HepG2 (cell line): ENCODE data around the gene POLRMT. TPM values are rescaled to one million over a fixed set of nuclear protein-coding genes. Genes with fewer than 3 reads are reported as not detected.
A peak's percentile ranks its signal among the peaks of the same experiment; 100 is the strongest.

Experiments
- MED1 ChIP-seq: sonication (generic); formaldehyde crosslinking; IDR thresholded peaks from 2 replicates; pipeline ENCODE4 v1.4.0; 2020; ENCODE audit warnings: missing genetic modification reagents
- MLLT10 ChIP-seq: sonication (generic); formaldehyde crosslinking; IDR thresholded peaks from 2 replicates; pipeline ENCODE4 v1.4.0; 2020; ENCODE audit warnings: missing genetic modification reagents
- NR2F2 ChIP-seq: IDR thresholded peaks from 2 replicates; pipeline ENCODE4 v1.6.1; 2012; ENCODE audit warnings: low read depth, inconsistent platforms, borderline replicate concordance
- PRMT3 ChIP-seq: sonication (generic); formaldehyde crosslinking; IDR thresholded peaks from 2 replicates; pipeline ENCODE4 v1.8.1; 2022; ENCODE audit warnings: low read depth, mild to moderate bottlenecking, moderate library complexity, missing genetic modification reagents, borderline replicate concordance
- PTBP1 ChIP-seq: fragments of 200-400 bp; formaldehyde crosslinking; IDR thresholded peaks from 2 replicates; pipeline ENCODE4 v1.6.1; 2018; ENCODE audit warnings: low read length, low read depth; ENCODE audit not compliant: poor library complexity, severe bottlenecking
- SSRP1 ChIP-seq: IDR thresholded peaks from 2 replicates; pipeline ENCODE4 v1.6.1; 2016; ENCODE audit warnings: control low read depth
- THRA ChIP-seq: sonication (generic); formaldehyde crosslinking; IDR thresholded peaks from 2 replicates; pipeline ENCODE4 v1.4.0; 2020; ENCODE audit warnings: missing genetic modification reagents, borderline replicate concordance
- UBTF ChIP-seq: sonication (generic); formaldehyde crosslinking; IDR thresholded peaks from 2 replicates; pipeline ENCODE4 v1.4.0; 2020; ENCODE audit warnings: mild to moderate bottlenecking, missing genetic modification reagents
- ZBTB3 ChIP-seq: sonication (generic); formaldehyde crosslinking; IDR thresholded peaks from 2 replicates; pipeline ENCODE4 v1.4.0; 2020; ENCODE audit warnings: low read depth, mild to moderate bottlenecking, moderate library complexity, missing genetic modification reagents, borderline replicate concordance
- ZGPAT ChIP-seq: IDR thresholded peaks from 2 replicates; pipeline ENCODE4 v1.6.1; 2016; ENCODE audit warnings: mild to moderate bottlenecking
- polyA plus RNA-seq, 8 experiments: library from polyadenylated mRNA; depleted of rRNA in 3 of 8; stranded (reverse) in 7 of 8; unstranded in 1 of 8; fragments of >200 nt; fragmentation: Illumina TruSeq in 4 of 8; extraction: Trizol in 4 of 8; gene quantifications; 2 replicates each; pipeline versions ENCODE4 v1.2.1 to v1.2.3, GENCODE V29; 2011 to 2016; ENCODE audit warnings: low read depth in 4 of 8, missing spikeins in 1 of 8, mixed read lengths in 1 of 8; ENCODE audit not compliant: insufficient read depth in 1 of 8
- total RNA-seq, 5 experiments: library from RNA; depleted of rRNA; stranded (reverse); fragments of >200 nt; fragmentation: Illumina TruSeq; extraction: Trizol; gene quantifications; 2 replicates each; pipeline ENCODE4 v1.2.3, GENCODE V29; 2016; ENCODE audit warnings: low read depth in 1 of 5
- TF ChIP-seq, protein P1 (sequence below): sonication (generic); formaldehyde crosslinking; IDR thresholded peaks from 2 replicates; pipeline ENCODE4 v1.8.1; 2022; ENCODE audit warnings: low read depth, mild to moderate bottlenecking, missing genetic modification reagents
- TF ChIP-seq, protein P2 (sequence below): sonication (generic); formaldehyde crosslinking; IDR thresholded peaks from 2 replicates; pipeline ENCODE4 v1.5.0; 2020; ENCODE audit warnings: missing genetic modification reagents
- TF ChIP-seq, protein P3 (sequence below): sonication (generic); formaldehyde crosslinking; IDR thresholded peaks from 2 replicates; pipeline ENCODE4 v1.4.0; 2020; ENCODE audit warnings: mild to moderate bottlenecking, missing genetic modification reagents

Gene POLRMT
- total and polyA plus RNA-seq, 2 of the 13 experiments (the other 11 are each of a cell fraction or from before 2014, with no cell fraction given) = 78.0 to 101 TPM

- TF ChIP-seq UBTF (CRISPR knock-in tag) (peak; percentile 55), NR2F2 (peak; percentile 14; the same call in 1 of the 2 replicates), ZBTB3 (no peak), MLLT10 (CRISPR knock-in tag) (no peak), PRMT3 (CRISPR knock-in tag) (peak; percentile 60; the same call in 1 of the 2 replicates), THRA (CRISPR knock-in tag) (no peak), MED1 (CRISPR knock-in tag) (peak; percentile 56), PTBP1 (peak; percentile 91), ZGPAT (CRISPR knock-in tag) (peak; percentile 63), SSRP1 (peak; percentile 71; the same call in 1 of the 2 replicates)
- TF ChIP-seq, protein P1, sequence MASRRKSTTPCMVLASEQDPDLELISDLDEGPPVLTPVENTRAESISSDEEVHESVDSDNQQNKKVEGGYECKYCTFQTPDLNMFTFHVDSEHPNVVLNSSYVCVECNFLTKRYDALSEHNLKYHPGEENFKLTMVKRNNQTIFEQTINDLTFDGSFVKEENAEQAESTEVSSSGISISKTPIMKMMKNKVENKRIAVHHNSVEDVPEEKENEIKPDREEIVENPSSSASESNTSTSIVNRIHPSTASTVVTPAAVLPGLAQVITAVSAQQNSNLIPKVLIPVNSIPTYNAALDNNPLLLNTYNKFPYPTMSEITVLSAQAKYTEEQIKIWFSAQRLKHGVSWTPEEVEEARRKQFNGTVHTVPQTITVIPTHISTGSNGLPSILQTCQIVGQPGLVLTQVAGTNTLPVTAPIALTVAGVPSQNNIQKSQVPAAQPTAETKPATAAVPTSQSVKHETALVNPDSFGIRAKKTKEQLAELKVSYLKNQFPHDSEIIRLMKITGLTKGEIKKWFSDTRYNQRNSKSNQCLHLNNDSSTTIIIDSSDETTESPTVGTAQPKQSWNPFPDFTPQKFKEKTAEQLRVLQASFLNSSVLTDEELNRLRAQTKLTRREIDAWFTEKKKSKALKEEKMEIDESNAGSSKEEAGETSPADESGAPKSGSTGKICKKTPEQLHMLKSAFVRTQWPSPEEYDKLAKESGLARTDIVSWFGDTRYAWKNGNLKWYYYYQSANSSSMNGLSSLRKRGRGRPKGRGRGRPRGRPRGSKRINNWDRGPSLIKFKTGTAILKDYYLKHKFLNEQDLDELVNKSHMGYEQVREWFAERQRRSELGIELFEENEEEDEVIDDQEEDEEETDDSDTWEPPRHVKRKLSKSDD (CRISPR knock-in tag) = peak; percentile 64; the same call in 1 of the 2 replicates
- TF ChIP-seq, protein P2, sequence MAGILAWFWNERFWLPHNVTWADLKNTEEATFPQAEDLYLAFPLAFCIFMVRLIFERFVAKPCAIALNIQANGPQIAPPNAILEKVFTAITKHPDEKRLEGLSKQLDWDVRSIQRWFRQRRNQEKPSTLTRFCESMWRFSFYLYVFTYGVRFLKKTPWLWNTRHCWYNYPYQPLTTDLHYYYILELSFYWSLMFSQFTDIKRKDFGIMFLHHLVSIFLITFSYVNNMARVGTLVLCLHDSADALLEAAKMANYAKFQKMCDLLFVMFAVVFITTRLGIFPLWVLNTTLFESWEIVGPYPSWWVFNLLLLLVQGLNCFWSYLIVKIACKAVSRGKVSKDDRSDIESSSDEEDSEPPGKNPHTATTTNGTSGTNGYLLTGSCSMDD (CRISPR knock-in tag) = 0 out of 2 replicates have a peak, but pooled peaks have one; percentile 44
- TF ChIP-seq, protein P3, sequence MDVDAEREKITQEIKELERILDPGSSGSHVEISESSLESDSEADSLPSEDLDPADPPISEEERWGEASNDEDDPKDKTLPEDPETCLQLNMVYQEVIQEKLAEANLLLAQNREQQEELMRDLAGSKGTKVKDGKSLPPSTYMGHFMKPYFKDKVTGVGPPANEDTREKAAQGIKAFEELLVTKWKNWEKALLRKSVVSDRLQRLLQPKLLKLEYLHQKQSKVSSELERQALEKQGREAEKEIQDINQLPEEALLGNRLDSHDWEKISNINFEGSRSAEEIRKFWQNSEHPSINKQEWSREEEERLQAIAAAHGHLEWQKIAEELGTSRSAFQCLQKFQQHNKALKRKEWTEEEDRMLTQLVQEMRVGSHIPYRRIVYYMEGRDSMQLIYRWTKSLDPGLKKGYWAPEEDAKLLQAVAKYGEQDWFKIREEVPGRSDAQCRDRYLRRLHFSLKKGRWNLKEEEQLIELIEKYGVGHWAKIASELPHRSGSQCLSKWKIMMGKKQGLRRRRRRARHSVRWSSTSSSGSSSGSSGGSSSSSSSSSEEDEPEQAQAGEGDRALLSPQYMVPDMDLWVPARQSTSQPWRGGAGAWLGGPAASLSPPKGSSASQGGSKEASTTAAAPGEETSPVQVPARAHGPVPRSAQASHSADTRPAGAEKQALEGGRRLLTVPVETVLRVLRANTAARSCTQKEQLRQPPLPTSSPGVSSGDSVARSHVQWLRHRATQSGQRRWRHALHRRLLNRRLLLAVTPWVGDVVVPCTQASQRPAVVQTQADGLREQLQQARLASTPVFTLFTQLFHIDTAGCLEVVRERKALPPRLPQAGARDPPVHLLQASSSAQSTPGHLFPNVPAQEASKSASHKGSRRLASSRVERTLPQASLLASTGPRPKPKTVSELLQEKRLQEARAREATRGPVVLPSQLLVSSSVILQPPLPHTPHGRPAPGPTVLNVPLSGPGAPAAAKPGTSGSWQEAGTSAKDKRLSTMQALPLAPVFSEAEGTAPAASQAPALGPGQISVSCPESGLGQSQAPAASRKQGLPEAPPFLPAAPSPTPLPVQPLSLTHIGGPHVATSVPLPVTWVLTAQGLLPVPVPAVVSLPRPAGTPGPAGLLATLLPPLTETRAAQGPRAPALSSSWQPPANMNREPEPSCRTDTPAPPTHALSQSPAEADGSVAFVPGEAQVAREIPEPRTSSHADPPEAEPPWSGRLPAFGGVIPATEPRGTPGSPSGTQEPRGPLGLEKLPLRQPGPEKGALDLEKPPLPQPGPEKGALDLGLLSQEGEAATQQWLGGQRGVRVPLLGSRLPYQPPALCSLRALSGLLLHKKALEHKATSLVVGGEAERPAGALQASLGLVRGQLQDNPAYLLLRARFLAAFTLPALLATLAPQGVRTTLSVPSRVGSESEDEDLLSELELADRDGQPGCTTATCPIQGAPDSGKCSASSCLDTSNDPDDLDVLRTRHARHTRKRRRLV (CRISPR knock-in tag) = peak; percentile 37; the same call in 1 of the 2 replicates
Observed at GRCh38 chr19:584240-585001, 48.9 kb downstream of the POLRMT start (continued).
